Thyroid gland (tissue), 4 donors: ENCODE data around the gene ZNF516.

Experiments
- CTCF ChIP-seq, 6 experiments: fragments of 200-600 bp in 3 of 6; fragments of 450-650 bp in 3 of 6; sonication (generic) in 3 of 6; IDR thresholded peaks; one replicate each; pipeline ENCODE4 v1.5.1; 2016 to 2019; ENCODE audit warnings: antibody characterized with exemption in 6 of 6, mild to moderate bottlenecking in 2 of 6, inconsistent platforms in 1 of 6, moderate library complexity in 1 of 6
- POLR2A ChIP-seq, 2 donors: fragments of 450-650 bp; IDR thresholded peaks; one replicate each; pipeline ENCODE4 v1.6.1; 2017; ENCODE audit warnings: antibody characterized with exemption in 2 of 2, mild to moderate bottlenecking in 2 of 2, moderate library complexity in 1 of 2

DNA sequence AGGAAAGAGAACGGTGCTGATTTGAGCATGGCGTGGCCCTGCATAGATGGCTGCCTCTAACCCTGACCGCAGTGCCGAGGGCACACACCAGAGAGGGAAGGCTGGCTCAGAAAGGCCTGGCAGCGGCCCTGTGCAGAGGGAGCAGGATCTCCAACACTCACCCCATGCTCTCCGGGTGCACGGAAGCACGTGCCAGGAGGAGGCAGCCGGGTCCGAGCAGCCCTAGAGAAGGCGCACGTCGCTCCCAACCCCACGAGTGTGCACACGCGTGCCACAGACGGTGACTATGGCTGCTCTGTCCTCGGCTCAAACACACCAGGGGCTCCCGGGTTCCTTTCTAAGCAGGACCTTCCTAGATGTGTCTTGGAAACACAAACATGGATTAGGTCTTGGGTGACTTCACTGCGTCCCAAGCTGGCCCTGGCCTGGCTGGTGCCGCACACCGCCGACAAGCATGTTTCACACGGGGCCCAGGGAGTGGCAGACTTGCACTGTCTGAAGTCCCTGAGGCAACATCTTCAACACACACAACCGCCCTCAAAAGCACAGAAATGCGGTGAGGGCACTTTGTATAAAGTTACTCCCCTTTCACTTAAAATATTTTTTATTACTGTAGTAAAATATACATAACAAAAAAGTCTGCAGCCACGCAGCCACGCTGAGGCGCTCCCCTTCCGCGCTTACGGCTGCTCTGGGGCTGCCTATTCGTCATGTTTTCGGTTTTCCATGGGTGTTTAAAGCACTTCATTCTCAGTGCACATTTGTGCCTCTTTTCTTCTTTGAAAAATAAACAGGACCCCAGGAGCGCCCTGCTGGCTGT lies 110.0 kb downstream of the ZNF516 start:
- TF ChIP-seq POLR2A (IDR thresholded peaks at IDR 0.05) (no peak), CTCF (IDR thresholded peaks at IDR 0.05) (no peak)
